IPS-15b (cell line): ENCODE measurements around the gene RBKS.
"Not testable (repeated sequence)": the region's sequence is repeated elsewhere in the genome, so short reads cannot be mapped to it uniquely, and the experiment has no call there.

ENCODE experiments used
- H3K27me3 ChIP-seq: one replicate; pipeline ENCODE4 v1.6.1; 2013; ENCODE audit warnings: low read length; ENCODE audit not compliant: control insufficient read depth, insufficient read depth
- H3K36me3 ChIP-seq: one replicate; pipeline ENCODE4 v1.6.1; 2013; ENCODE audit warnings: low read length; ENCODE audit not compliant: control insufficient read depth, insufficient read depth
- H3K4me1 ChIP-seq: one replicate; pipeline ENCODE4 v1.6.1; 2013; ENCODE audit warnings: mild to moderate bottlenecking, low read length; ENCODE audit not compliant: control insufficient read depth, insufficient read depth
- H3K4me3 ChIP-seq: one replicate; pipeline ENCODE4 v1.5.1; 2013; ENCODE audit warnings: low read depth, low read length
- H3K9ac ChIP-seq: one replicate; pipeline ENCODE4 v1.6.1; 2013; ENCODE audit warnings: low read depth, mild to moderate bottlenecking, low read length
- H3K9me3 ChIP-seq: one replicate; pipeline ENCODE4 v1.6.1; 2013; ENCODE audit warnings: mild to moderate bottlenecking, low read length; ENCODE audit not compliant: control insufficient read depth, insufficient read depth

Gene RBKS

GRCh38 chr2:27751377-27751776, 138.8 kb downstream of the RBKS start:
- Histone ChIP-seq H3K27me3 (no peaks in the 10 kb centered on the region), H3K9me3 (no peaks in the 10 kb centered on the region), H3K4me1 (peaks cover 8% of the 10 kb centered on the region), H3K4me3 (no peak overlapping the region), H3K9ac (no peak overlapping the region), H3K36me3 (no peaks in the 10 kb centered on the region)

- not testable (repeated sequence) for H3K36me3 ChIP-seq, H3K9me3 ChIP-seq, H3K4me3 ChIP-seq, H3K9ac ChIP-seq, H3K4me1 ChIP-seq, H3K27me3 ChIP-seq
These were observed 141.2 kb downstream of the RBKS start for GRCh38 chr2:27748803-27749554.

- Histone ChIP-seq H3K9me3 (no peaks in the 10 kb centered on the region), H3K4me1 (peaks cover 6% of the 10 kb centered on the region), H3K36me3 (no peaks in the 10 kb centered on the region)
These were observed 142.3 kb downstream of the RBKS start for GRCh38 chr2:27747827-27748352.

GRCh38 chr2:27746325-27746724, 143.9 kb downstream of the RBKS start:
- Histone ChIP-seq H3K4me1 (no peaks in the 10 kb centered on the region), H3K36me3 (no peaks in the 10 kb centered on the region), H3K4me3 (no peak overlapping the region), H3K9ac (no peak overlapping the region), H3K27me3 (no peaks in the 10 kb centered on the region), H3K9me3 (no peaks in the 10 kb centered on the region)

More at GRCh38 chr2:27747827-27748352, 142.3 kb downstream of the RBKS start:
- H3K9ac ChIP-seq = no peak overlapping the region
- H3K27me3 ChIP-seq = no peaks in the 10 kb centered on the region
- no peak overlapping the region for H3K4me3 ChIP-seq

GRCh38 chr2:27745494-27745893, 144.7 kb downstream of the RBKS start:
- H3K27me3 ChIP-seq, H3K4me1 ChIP-seq, H3K36me3 ChIP-seq, H3K9ac ChIP-seq, H3K9me3 ChIP-seq, H3K4me3 ChIP-seq: not testable (repeated sequence)

GRCh38 chr2:27742571-27742970, 147.6 kb downstream of the RBKS start:
- Histone ChIP-seq H3K4me3 (no peak overlapping the region), H3K36me3 (no peaks in the 10 kb centered on the region), H3K9ac (no peak overlapping the region), H3K4me1 (no peaks in the 10 kb centered on the region), H3K9me3 (no peaks in the 10 kb centered on the region), H3K27me3 (no peaks in the 10 kb centered on the region)

GRCh38 chr2:27741673-27742072, 148.5 kb downstream of the RBKS start:
- H3K36me3 ChIP-seq = no peaks in the 10 kb centered on the region
- no peak overlapping the region for H3K4me3 ChIP-seq
- H3K4me1 ChIP-seq = no peaks in the 10 kb centered on the region
- H3K9ac ChIP-seq = no peak overlapping the region
- H3K9me3 ChIP-seq = no peaks in the 10 kb centered on the region
- H3K27me3 ChIP-seq = no peaks in the 10 kb centered on the region

GRCh38 chr2:27739058-27739373, 151.2 kb downstream of the RBKS start:
- Histone ChIP-seq H3K9me3 (no peaks in the 10 kb centered on the region), H3K4me3 (no peak overlapping the region), H3K36me3 (no peaks in the 10 kb centered on the region), H3K27me3 (peaks cover 4% of the 10 kb centered on the region), H3K4me1 (no peaks in the 10 kb centered on the region), H3K9ac (no peak overlapping the region)

GRCh38 chr2:27738349-27739057, 151.7 kb downstream of the RBKS start:
- Histone ChIP-seq H3K27me3 (peaks cover 4% of the 10 kb centered on the region), H3K4me1 (no peaks in the 10 kb centered on the region), H3K9me3 (no peaks in the 10 kb centered on the region), H3K36me3 (no peaks in the 10 kb centered on the region), H3K9ac (no peak overlapping the region), H3K4me3 (no peak overlapping the region)

GRCh38 chr2:27737676-27738348, 152.4 kb downstream of the RBKS start:
- no peaks in the 10 kb centered on the region for H3K36me3 ChIP-seq
- peaks cover 4% of the 10 kb centered on the region for H3K27me3 ChIP-seq
- H3K4me3 ChIP-seq = no peak overlapping the region
- no peak overlapping the region for H3K9ac ChIP-seq
- H3K9me3 ChIP-seq = no peaks in the 10 kb centered on the region
- H3K4me1 ChIP-seq = no peaks in the 10 kb centered on the region

- H3K36me3 ChIP-seq = no peaks in the 10 kb centered on the region
- H3K4me3 ChIP-seq = no peak overlapping the region
- no peak overlapping the region for H3K9ac ChIP-seq
- no peaks in the 10 kb centered on the region for H3K9me3 ChIP-seq
- peaks cover 4% of the 10 kb centered on the region for H3K27me3 ChIP-seq
- no peaks in the 10 kb centered on the region for H3K4me1 ChIP-seq
These were observed 153.3 kb downstream of the RBKS start for GRCh38 chr2:27736890-27737204.
